H1 (cell line): ENCODE data around the gene UVRAG. TPM values are rescaled to one million over a fixed set of nuclear protein-coding genes. Genes with fewer than 3 reads are reported as not detected.

Experiments
- CTBP2 ChIP-seq: IDR thresholded peaks from 2 replicates; pipeline ENCODE4 v1.7.0; 2011; ENCODE audit warnings: borderline replicate concordance, mild to moderate bottlenecking, moderate library complexity, mixed read lengths, low read length; ENCODE audit not compliant: insufficient read depth, insufficient read length
- KDM5A ChIP-seq: fragments of 200-600 bp; IDR thresholded peaks from 2 replicates; pipeline ENCODE4 v1.7.1; 2012; ENCODE audit warnings: mild to moderate bottlenecking, low read length, inconsistent platforms, mixed read lengths
- RBBP5 ChIP-seq: IDR thresholded peaks from 2 replicates; pipeline ENCODE4 v1.7.1; 2012; ENCODE audit warnings: low read depth, mild to moderate bottlenecking, inconsistent platforms, low read length, moderate library complexity, borderline replicate concordance
- polyA plus RNA-seq, 7 experiments: library from polyadenylated mRNA; depleted of rRNA in 3 of 7; stranded (reverse) in 5 of 7; unstranded in 2 of 7; fragments of >200 nt in 5 of 7; fragments of 200-250 nt in 2 of 7; gene quantifications; 1 replicate in 5 of 7; 2 replicates in 1 of 7; 4 replicates in 1 of 7; pipeline versions ENCODE4 v1.2.1 to v1.2.3, GENCODE V29; 2011 to 2013; ENCODE audit warnings: missing spikeins in 2 of 7, mixed read lengths in 2 of 7
- total RNA-seq: library from RNA; stranded (reverse); fragmentation: NEBNext Ultra II Directional; extraction: Animal tissue kit (Norgen Biotek cat#: 25700); gene quantifications from 2 replicates; pipeline ENCODE4 v1.2.1, GENCODE V29; 2021
- TF ChIP-seq, protein P1 (sequence below): fragments of 300-600 bp; sonication (generic); IDR thresholded peaks from 2 replicates; pipeline ENCODE4 v1.7.1; 2012; ENCODE audit warnings: low read length, moderate library complexity, mild to moderate bottlenecking, inconsistent platforms; ENCODE audit not compliant: insufficient replicate concordance
- TF ChIP-seq, protein P2 (sequence below): IDR thresholded peaks from 2 replicates; pipeline ENCODE4 v1.6.1; 2012; ENCODE audit warnings: inconsistent platforms

UVRAG gene
- total and polyA plus RNA-seq, 2 of the 8 experiments (the other 6 are each of a cell fraction or from before 2014, with no cell fraction given), result 5.5 to 14.7 TPM

DNA sequence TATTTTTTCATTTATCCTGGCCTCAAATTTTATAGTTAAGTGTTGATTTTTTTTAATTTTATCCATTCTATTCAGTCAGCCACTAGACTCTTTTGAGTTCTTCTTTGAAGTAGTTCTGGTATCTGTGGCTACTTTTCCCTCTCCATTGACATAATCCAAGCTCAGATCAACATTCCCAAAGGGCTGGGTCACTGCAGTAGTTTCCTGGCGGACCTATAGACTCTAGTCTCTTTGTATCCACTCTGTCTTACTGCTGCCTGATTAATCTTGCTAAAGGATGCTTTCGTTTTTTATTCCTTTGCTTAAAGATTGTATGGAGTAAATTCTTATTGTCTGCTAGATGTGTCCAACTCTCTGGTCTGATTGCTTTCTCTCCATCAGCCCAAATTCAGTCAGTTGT, 87.6 kb downstream of the UVRAG start (continued):
- TF ChIP-seq, protein P1, sequence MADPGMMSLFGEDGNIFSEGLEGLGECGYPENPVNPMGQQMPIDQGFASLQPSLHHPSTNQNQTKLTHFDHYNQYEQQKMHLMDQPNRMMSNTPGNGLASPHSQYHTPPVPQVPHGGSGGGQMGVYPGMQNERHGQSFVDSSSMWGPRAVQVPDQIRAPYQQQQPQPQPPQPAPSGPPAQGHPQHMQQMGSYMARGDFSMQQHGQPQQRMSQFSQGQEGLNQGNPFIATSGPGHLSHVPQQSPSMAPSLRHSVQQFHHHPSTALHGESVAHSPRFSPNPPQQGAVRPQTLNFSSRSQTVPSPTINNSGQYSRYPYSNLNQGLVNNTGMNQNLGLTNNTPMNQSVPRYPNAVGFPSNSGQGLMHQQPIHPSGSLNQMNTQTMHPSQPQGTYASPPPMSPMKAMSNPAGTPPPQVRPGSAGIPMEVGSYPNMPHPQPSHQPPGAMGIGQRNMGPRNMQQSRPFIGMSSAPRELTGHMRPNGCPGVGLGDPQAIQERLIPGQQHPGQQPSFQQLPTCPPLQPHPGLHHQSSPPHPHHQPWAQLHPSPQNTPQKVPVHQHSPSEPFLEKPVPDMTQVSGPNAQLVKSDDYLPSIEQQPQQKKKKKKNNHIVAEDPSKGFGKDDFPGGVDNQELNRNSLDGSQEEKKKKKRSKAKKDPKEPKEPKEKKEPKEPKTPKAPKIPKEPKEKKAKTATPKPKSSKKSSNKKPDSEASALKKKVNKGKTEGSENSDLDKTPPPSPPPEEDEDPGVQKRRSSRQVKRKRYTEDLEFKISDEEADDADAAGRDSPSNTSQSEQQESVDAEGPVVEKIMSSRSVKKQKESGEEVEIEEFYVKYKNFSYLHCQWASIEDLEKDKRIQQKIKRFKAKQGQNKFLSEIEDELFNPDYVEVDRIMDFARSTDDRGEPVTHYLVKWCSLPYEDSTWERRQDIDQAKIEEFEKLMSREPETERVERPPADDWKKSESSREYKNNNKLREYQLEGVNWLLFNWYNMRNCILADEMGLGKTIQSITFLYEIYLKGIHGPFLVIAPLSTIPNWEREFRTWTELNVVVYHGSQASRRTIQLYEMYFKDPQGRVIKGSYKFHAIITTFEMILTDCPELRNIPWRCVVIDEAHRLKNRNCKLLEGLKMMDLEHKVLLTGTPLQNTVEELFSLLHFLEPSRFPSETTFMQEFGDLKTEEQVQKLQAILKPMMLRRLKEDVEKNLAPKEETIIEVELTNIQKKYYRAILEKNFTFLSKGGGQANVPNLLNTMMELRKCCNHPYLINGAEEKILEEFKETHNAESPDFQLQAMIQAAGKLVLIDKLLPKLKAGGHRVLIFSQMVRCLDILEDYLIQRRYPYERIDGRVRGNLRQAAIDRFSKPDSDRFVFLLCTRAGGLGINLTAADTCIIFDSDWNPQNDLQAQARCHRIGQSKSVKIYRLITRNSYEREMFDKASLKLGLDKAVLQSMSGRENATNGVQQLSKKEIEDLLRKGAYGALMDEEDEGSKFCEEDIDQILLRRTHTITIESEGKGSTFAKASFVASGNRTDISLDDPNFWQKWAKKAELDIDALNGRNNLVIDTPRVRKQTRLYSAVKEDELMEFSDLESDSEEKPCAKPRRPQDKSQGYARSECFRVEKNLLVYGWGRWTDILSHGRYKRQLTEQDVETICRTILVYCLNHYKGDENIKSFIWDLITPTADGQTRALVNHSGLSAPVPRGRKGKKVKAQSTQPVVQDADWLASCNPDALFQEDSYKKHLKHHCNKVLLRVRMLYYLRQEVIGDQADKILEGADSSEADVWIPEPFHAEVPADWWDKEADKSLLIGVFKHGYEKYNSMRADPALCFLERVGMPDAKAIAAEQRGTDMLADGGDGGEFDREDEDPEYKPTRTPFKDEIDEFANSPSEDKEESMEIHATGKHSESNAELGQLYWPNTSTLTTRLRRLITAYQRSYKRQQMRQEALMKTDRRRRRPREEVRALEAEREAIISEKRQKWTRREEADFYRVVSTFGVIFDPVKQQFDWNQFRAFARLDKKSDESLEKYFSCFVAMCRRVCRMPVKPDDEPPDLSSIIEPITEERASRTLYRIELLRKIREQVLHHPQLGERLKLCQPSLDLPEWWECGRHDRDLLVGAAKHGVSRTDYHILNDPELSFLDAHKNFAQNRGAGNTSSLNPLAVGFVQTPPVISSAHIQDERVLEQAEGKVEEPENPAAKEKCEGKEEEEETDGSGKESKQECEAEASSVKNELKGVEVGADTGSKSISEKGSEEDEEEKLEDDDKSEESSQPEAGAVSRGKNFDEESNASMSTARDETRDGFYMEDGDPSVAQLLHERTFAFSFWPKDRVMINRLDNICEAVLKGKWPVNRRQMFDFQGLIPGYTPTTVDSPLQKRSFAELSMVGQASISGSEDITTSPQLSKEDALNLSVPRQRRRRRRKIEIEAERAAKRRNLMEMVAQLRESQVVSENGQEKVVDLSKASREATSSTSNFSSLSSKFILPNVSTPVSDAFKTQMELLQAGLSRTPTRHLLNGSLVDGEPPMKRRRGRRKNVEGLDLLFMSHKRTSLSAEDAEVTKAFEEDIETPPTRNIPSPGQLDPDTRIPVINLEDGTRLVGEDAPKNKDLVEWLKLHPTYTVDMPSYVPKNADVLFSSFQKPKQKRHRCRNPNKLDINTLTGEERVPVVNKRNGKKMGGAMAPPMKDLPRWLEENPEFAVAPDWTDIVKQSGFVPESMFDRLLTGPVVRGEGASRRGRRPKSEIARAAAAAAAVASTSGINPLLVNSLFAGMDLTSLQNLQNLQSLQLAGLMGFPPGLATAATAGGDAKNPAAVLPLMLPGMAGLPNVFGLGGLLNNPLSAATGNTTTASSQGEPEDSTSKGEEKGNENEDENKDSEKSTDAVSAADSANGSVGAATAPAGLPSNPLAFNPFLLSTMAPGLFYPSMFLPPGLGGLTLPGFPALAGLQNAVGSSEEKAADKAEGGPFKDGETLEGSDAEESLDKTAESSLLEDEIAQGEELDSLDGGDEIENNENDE, result no peak
- TF ChIP-seq RBBP5 (no peak), CTBP2 (no peak), KDM5A (no peak)
- TF ChIP-seq, protein P2, sequence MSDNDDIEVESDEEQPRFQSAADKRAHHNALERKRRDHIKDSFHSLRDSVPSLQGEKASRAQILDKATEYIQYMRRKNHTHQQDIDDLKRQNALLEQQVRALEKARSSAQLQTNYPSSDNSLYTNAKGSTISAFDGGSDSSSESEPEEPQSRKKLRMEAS, result no peak
- TF ChIP-seq, all 59 proteins: peak for 0
